ENCODE data around the gene RNF10. TPM values are rescaled to one million over a fixed set of nuclear protein-coding genes. Genes with fewer than 3 reads are reported as not detected.

Gene RNF10
- total RNA-seq, 1 experiment from 2014 or later = 177 TPM

DNA sequence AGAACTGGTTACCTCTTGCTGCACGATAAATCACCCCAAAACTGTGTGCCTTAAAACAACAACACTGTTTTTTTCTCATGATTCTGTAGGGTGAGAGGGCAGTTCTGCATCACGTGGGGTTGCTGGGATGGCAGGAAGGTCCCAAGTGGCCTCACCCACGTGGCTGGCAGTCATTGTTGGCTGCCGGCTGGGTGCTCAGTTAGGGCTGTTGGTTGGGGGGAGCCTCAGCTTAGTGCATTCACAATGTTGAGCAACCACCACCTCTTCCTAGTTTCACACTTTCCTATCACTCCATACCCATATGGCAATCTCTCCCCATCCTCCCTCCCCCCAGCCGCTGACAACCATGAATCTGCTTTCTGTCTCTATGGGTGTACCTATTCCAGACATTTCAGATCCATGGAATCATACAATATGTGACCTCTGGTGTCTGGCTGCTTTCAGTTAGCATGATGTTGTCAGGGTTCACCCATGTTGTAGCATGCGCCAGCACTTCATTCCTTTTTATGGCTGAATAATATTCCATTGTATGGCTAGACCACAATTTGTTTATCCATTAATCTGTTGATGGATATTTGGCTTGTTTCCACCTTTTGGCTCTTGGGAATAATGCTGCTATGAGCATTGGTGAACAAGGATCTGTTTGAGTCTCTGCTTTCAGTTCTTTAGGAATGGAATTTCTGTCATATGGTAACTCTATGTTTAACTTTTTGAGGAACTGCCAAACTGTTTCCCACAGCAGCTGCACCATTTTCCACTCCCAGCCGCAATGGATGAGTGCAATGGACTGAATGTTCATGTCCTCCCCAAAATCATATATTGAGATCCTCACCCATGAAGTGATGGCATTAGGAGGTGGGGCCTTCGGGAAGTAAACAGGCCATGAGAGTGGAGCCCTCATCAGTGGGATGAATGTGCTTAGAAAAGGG lies 58.2 kb downstream of the RNF10 start:
- H3K27me3 ChIP-seq (ENCODE audit: control insufficient read depth, insufficient read depth, low read length) = no peaks in the 10 kb centered on the region
- H3K9me3 ChIP-seq (ENCODE audit: control insufficient read depth, insufficient read depth, low read depth, low read length) = no peaks in the 10 kb centered on the region
- in situ Hi-C loops (cut with HindIII; ENCODE audit: low pct_unique_long_range_greater_than_20kb, low sequenced_read_pairs) = no loop called here
- H3K4me3 ChIP-seq (ENCODE audit: low read depth in 2 of 2, low read length in 2 of 2) = no peak overlapping the region
- DNase-seq (ENCODE audit: low read depth, low spot score) (no peak), ATAC-seq (no peak)
- no TSS peak for BruUV-seq (replicated peaks)
- no peak overlapping the region for H3K27ac ChIP-seq (ENCODE audit: low read length)
- intact Hi-C loops (cut with micrococcal nuclease; ENCODE audit: unreplicated experiment) = no loop called here
- TF ChIP-seq CTCF (IDR thresholded peaks at IDR 0.05) (no peak), REST (IDR thresholded peaks at IDR 0.05; ENCODE audit: insufficient read depth in 1 of 2, low read depth in 2 of 2, low read length in 1 of 2) (no peak), SIN3A (IDR thresholded peaks at IDR 0.05; ENCODE audit: borderline replicate concordance, insufficient read depth, low read depth, low read length) (no peak), TCF7L2 (IDR thresholded peaks at IDR 0.05; ENCODE audit: low read depth, low read length) (no peak), POLR2AphosphoS5 (IDR thresholded peaks at IDR 0.05; ENCODE audit: low read depth, low read length) (no peak)
- ChIA-PET CTCF (interaction anchor here (1.4 kb wide), 1 partner anchor 57 kb away, joined by 3 read pairs; no protein-coding TSS in a partner anchor), POLR2A (no interaction called here)
- no peaks in the 10 kb centered on the region for H3K4me1 ChIP-seq (ENCODE audit: control insufficient read depth, insufficient read depth, low read length)
- no peaks in the 10 kb centered on the region for H3K36me3 ChIP-seq (ENCODE audit: control insufficient read depth, insufficient read depth, low read length)

DNA sequence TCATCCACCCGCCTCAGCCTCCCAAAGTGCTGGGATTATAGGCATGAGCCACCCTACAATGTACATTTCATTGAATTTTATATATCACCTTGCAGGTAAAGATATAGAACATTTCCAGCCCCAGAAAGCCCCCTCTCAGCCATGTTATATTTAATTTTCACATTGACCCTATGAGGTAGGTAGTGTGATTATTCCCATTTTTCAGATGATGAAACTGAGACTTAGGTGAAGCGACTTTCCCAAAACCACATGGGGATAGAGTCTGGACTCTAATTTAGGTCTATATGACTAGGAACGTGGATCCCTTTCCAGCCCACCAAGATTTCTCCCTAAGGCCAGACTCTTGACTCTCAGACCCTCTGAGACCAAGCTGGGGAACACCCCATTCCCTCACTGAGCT lies 62.7 kb downstream of the RNF10 start:
- DNase-seq (ENCODE audit: low read depth, low spot score) (no peak), ATAC-seq (no peak)
- Histone ChIP-seq H3K27me3 (ENCODE audit: control insufficient read depth, insufficient read depth, low read length) (no peaks in the 10 kb centered on the region), H3K27ac (ENCODE audit: low read length) (no peak overlapping the region), H3K9me3 (ENCODE audit: control insufficient read depth, insufficient read depth, low read depth, low read length) (no peaks in the 10 kb centered on the region), H3K4me3 (ENCODE audit: low read depth in 2 of 2, low read length in 2 of 2) (no peak overlapping the region), H3K36me3 (ENCODE audit: control insufficient read depth, insufficient read depth, low read length) (no peaks in the 10 kb centered on the region), H3K4me1 (ENCODE audit: control insufficient read depth, insufficient read depth, low read length) (peaks cover 8% of the 10 kb centered on the region)
- in situ Hi-C loops (cut with HindIII; ENCODE audit: low pct_unique_long_range_greater_than_20kb, low sequenced_read_pairs) = no loop called here
- no peak for TF ChIP-seq CTCF (IDR thresholded peaks at IDR 0.05)
- CTCF ChIA-PET = interaction anchor here (0.6 kb wide), 1 partner anchor 113 kb away, joined by 7 read pairs; no protein-coding TSS in a partner anchor
- BruUV-seq (replicated peaks) = no TSS peak
- intact Hi-C loops (cut with micrococcal nuclease; ENCODE audit: unreplicated experiment) = no loop called here
- POLR2A ChIA-PET = no interaction called here

All from Panc1 (cell line).